Transverse colon (tissue), 4 donors: ENCODE data around the gene ZBTB45. TPM values are rescaled to one million over a fixed set of nuclear protein-coding genes. Genes with fewer than 3 reads are reported as not detected.
"Not testable (repeated sequence)": the region's sequence is repeated elsewhere in the genome, so short reads cannot be mapped to it uniquely, and the experiment has no call there.

Experiments
- DNase-seq: peaks from one replicate; pipeline ENCODE4 v3.0.0-alpha.2; 2019
- H3K27ac ChIP-seq, 4 donors: fragments of 200-600 bp; sonication (generic); 2 replicates each; pipeline ENCODE4 v1.5.1; 2016 to 2018; ENCODE audit warnings: inconsistent platforms in 4 of 4
- H3K27me3 ChIP-seq: fragments of 200-600 bp; sonication (generic); 2 replicates; pipeline ENCODE4 v1.5.1; 2017; ENCODE audit warnings: inconsistent platforms
- H3K36me3 ChIP-seq, 4 donors: fragments of 200-600 bp; sonication (generic); 2 replicates each; pipeline ENCODE4 v1.5.1; 2017 to 2019; ENCODE audit warnings: inconsistent platforms in 4 of 4
- H3K4me1 ChIP-seq, 4 donors: fragments of 200-600 bp; sonication (generic); 2 replicates each; pipeline ENCODE4 v1.5.1; 2017 to 2020; ENCODE audit warnings: inconsistent platforms in 4 of 4
- H3K4me3 ChIP-seq, 4 donors: fragments of 200-600 bp; sonication (generic); 1 replicate in 1 of 4; 2 replicates in 3 of 4; pipeline versions ENCODE4 v1.5.1 to v1.6.1; 2017 to 2019; ENCODE audit warnings: inconsistent platforms in 4 of 4
- H3K9me3 ChIP-seq, 2 donors: fragments of 200-600 bp; sonication (generic); 2 replicates each; pipeline ENCODE4 v1.5.1; 2017 to 2019; ENCODE audit warnings: inconsistent platforms in 2 of 2
- CTCF ChIP-seq, 5 experiments: fragments of 200-600 bp in 3 of 5; fragments of 450-650 bp in 2 of 5; sonication (generic) in 3 of 5; IDR thresholded peaks; 1 replicate in 2 of 5; 2 replicates in 3 of 5; pipeline ENCODE4 v1.5.1; 2016 to 2017; ENCODE audit warnings: antibody characterized with exemption in 5 of 5, inconsistent platforms in 3 of 5, mild to moderate bottlenecking in 2 of 5, moderate library complexity in 1 of 5
- EP300 ChIP-seq: sonication (generic); formaldehyde crosslinking; IDR thresholded peaks from one replicate; pipeline ENCODE4 v1.6.1; 2017; ENCODE audit warnings: antibody characterized with exemption, low read depth
- POLR2A ChIP-seq: fragments of 450-650 bp; IDR thresholded peaks from one replicate; pipeline ENCODE4 v1.6.1; 2016; ENCODE audit warnings: antibody characterized with exemption, mild to moderate bottlenecking, moderate library complexity
- POLR2AphosphoS5 ChIP-seq, 3 donors: sonication (generic); formaldehyde crosslinking; IDR thresholded peaks; one replicate each; pipeline ENCODE4 v1.6.1; 2016; ENCODE audit warnings: antibody characterized with exemption in 3 of 3
- WGBS, 2 donors: methylation state at CpG; one replicate each; pipeline ENCODE4 v1.1.5; 2018; ENCODE audit warnings: low coverage in 1 of 2; 5-methylcytosine and 5-hydroxymethylcytosine counted together
- in situ Hi-C, 4 donors: fragments of 200-750 bp; cut with MboI; loops; one replicate each; pipeline versions ENCODE4 v1.15.0 to v1.15.1; 2017; ENCODE audit warnings: low sequenced_read_pairs in 3 of 4, low pct_ligation_motif_present in 1 of 4, low pct_unique_long_range_greater_than_20kb in 1 of 4
- intact Hi-C: fragments of 100-400 bp; cut with DNase I; formaldehyde crosslinking; loops from one replicate; pipeline ENCODE4 v1.15.1; 2023; ENCODE audit warnings: low total_unique reads
- total RNA-seq, 4 donors: library from RNA; depleted of rRNA; stranded (reverse); fragments of >200 nt; gene quantifications; one replicate each; pipeline ENCODE4 v1.1.0, GENCODE V29; 2016

ZBTB45 gene
- total RNA-seq, 4 donors from 2014 or later, result 12.8 to 24.7 (median 18.1) TPM

GRCh38 chr19:58474997-58475713 is 44.5 kb downstream of the ZBTB45 start:
- TF ChIP-seq POLR2A (no peak), EP300 (no peak), POLR2AphosphoS5 (IDR thresholded peaks at IDR 0.05) (no peak), CTCF (IDR thresholded peaks at IDR 0.05) (no peak)
- peaks cover 13 to 19% (median 16%) of the 10 kb centered on the region in 4 donors for H3K4me1 ChIP-seq
- intact Hi-C loops, result no loop called here
- peak overlapping the region; percentile 88 to 92 (median 90) for H3K27ac ChIP-seq
- no peaks in the 10 kb centered on the region for H3K9me3 ChIP-seq
- peak overlapping the region; percentile 39 to 75 (median 64) for H3K4me3 ChIP-seq
- DNase-seq, result no peak
- peaks cover 0 to 18% (median 5%) of the 10 kb centered on the region in 4 donors for H3K36me3 ChIP-seq
- 21 to 59% methylated on average over 4 to 27 of the region's 27 CpGs for WGBS, 2 donors
- no peaks in the 10 kb centered on the region for H3K27me3 ChIP-seq
- in situ Hi-C loops, result no loop called here

GRCh38 chr19:58474291-58474996 is 45.2 kb downstream of the ZBTB45 start:
- Histone ChIP-seq H3K36me3 (peaks cover 0 to 18% (median 5%) of the 10 kb centered on the region in 4 donors), H3K4me3 (no peak overlapping the region)
- 89% methylated on average over 12 of the region's 12 CpGs for WGBS, 2 donors

DNA sequence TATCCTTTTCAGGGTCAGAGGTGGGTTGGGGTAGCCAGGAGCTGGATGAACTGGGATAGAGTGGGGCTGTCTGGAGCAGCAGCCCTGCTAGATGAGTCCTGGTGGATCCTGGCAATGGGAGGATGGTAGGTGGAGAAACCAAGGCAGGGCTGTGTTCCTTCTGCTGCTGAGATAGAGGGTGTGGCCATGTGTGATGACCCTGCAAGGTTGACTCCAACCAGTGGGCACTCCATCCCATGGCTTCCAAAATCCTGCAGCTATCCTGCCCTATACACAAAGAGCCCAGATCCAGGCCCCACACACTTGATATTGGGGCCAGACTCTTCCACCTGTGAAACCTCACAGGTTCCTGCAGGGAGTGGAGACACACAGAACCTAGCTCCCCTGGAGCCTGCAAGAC is 45.8 kb downstream of the ZBTB45 start:
- TF ChIP-seq CTCF (IDR thresholded peaks at IDR 0.05) (no peak), POLR2A (no peak), POLR2AphosphoS5 (IDR thresholded peaks at IDR 0.05) (no peak), EP300 (no peak)
- Histone ChIP-seq H3K27me3 (no peaks in the 10 kb centered on the region), H3K9me3 (no peaks in the 10 kb centered on the region), H3K27ac (no peak overlapping the region), H3K4me3 (no peak overlapping the region), H3K36me3 (peaks cover 0 to 18% (median 5%) of the 10 kb centered on the region in 4 donors), H3K4me1 (peaks cover 13 to 19% (median 16%) of the 10 kb centered on the region in 4 donors)
- DNase-seq, result no peak
- in situ Hi-C loops, result no loop called here
- intact Hi-C loops, result no loop called here

More at GRCh38 chr19:58474291-58474996, 45.2 kb downstream of the ZBTB45 start:
- no peaks in the 10 kb centered on the region for H3K27me3 ChIP-seq
- in situ Hi-C loops, result no loop called here
- TF ChIP-seq EP300 (no peak), CTCF (IDR thresholded peaks at IDR 0.05) (no peak), POLR2AphosphoS5 (IDR thresholded peaks at IDR 0.05) (no peak), POLR2A (no peak)
- H3K27ac ChIP-seq, result peak overlapping the region in 3 of 4 donors; percentile 88 to 92 (median 92)
- DNase-seq, result no peak
- no peaks in the 10 kb centered on the region for H3K9me3 ChIP-seq
- intact Hi-C loops, result no loop called here
- H3K4me1 ChIP-seq, result peaks cover 13 to 19% (median 16%) of the 10 kb centered on the region in 4 donors

DNA sequence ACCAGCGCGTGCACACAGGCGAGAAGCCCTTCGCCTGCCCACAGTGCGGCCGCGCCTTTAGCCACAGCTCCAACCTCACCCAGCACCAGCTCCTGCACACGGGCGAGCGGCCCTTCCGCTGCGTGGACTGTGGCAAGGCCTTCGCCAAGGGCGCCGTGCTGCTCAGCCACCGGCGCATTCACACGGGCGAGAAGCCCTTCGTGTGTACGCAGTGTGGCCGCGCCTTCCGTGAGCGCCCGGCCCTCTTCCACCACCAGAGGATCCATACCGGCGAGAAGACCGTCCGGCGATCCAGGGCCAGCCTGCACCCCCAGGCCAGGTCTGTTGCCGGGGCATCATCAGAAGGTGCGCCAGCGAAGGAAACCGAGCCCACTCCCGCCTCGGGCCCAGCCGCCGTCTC is 47.9 kb downstream of the ZBTB45 start:
- H3K27me3 ChIP-seq, result no peaks in the 10 kb centered on the region
- H3K9me3 ChIP-seq, result no peaks in the 10 kb centered on the region
- peaks cover 14 to 25% (median 17%) of the 10 kb centered on the region in 4 donors for H3K4me1 ChIP-seq
- H3K36me3 ChIP-seq, result peaks cover 0 to 18% (median 5%) of the 10 kb centered on the region in 4 donors
- no peak overlapping the region for H3K4me3 ChIP-seq
- WGBS, 2 donors, result 97% methylated on average over 39 of the region's 39 CpGs; no CpG with 5 or more reads in 1 of the 2 donors
- DNase-seq, result no peak
- no peak overlapping the region for H3K27ac ChIP-seq
- intact Hi-C loops, result no loop called here
- in situ Hi-C loops, result no loop called here
- TF ChIP-seq EP300 (no peak), POLR2AphosphoS5 (IDR thresholded peaks at IDR 0.05) (no peak), POLR2A (no peak), CTCF (IDR thresholded peaks at IDR 0.05) (no peak)

- H3K9me3 ChIP-seq, in situ Hi-C loops, DNase-seq, intact Hi-C loops, H3K4me3 ChIP-seq, H3K27me3 ChIP-seq, H3K27ac ChIP-seq: not testable (repeated sequence)
- 98% methylated on average over 25 of the region's 53 CpGs; no CpG with 5 or more reads in 1 of the 2 donors for WGBS, 2 donors
- peaks cover 0 to 18% (median 5%) of the 10 kb centered on the region in 4 donors for H3K36me3 ChIP-seq
- peaks cover 11 to 25% (median 16%) of the 10 kb centered on the region in 4 donors for H3K4me1 ChIP-seq
Observed at GRCh38 chr19:58470837-58471543, 48.6 kb downstream of the ZBTB45 start.
